SK-N-MC (cell line): ENCODE results near the gene HIC1.

ENCODE experiments used
- DNase-seq: peaks from one replicate; pipeline ENCODE4 v3.0.0-alpha.2; 2011; ENCODE audit warnings: low read depth, low spot score
- H3K27ac ChIP-seq: fragments of 200-600 bp; sonication (generic); 2 replicates; pipeline ENCODE4 v1.5.1; 2016; ENCODE audit warnings: mixed run types
- H3K36me3 ChIP-seq: fragments of 200-600 bp; sonication (generic); 2 replicates; pipeline ENCODE4 v1.6.1; 2017; ENCODE audit warnings: antibody characterized with exemption, low read length, mixed read lengths; ENCODE audit not compliant: insufficient read depth
- H3K4me3 ChIP-seq: fragments of 200-600 bp; sonication (generic); 2 replicates; pipeline ENCODE4 v1.5.1; 2016
- H3K9ac ChIP-seq: fragments of 200-600 bp; sonication (generic); 2 replicates; pipeline ENCODE4 v1.8.0; 2017; ENCODE audit warnings: mixed run types, mixed read lengths; ENCODE audit not compliant: insufficient read length
- H3K9me3 ChIP-seq: fragments of 200-600 bp; sonication (generic); 2 replicates; pipeline ENCODE4 v1.6.1; 2017; ENCODE audit warnings: low read depth, mild to moderate bottlenecking, antibody characterized with exemption, low read length, moderate library complexity, mixed read lengths
- EZH2 ChIP-seq: fragments of 200-600 bp; sonication (generic); IDR thresholded peaks from one replicate; pipeline ENCODE4 v1.6.1; 2017; ENCODE audit warnings: antibody characterized with exemption
- FOXP2 ChIP-seq: optimal IDR thresholded peaks from 2 replicates; pipeline ENCODE3; 2011; ENCODE audit warnings: mild to moderate bottlenecking, moderate library complexity; ENCODE audit not compliant: insufficient read depth; ENCODE audit errors: extremely low read length, control extremely low read depth
- POLR2AphosphoS5 ChIP-seq: IDR thresholded peaks from 2 replicates; pipeline ENCODE4 v1.6.1; 2012; ENCODE audit warnings: mild to moderate bottlenecking, low read depth, low read length, borderline replicate concordance

HIC1 gene

DNA sequence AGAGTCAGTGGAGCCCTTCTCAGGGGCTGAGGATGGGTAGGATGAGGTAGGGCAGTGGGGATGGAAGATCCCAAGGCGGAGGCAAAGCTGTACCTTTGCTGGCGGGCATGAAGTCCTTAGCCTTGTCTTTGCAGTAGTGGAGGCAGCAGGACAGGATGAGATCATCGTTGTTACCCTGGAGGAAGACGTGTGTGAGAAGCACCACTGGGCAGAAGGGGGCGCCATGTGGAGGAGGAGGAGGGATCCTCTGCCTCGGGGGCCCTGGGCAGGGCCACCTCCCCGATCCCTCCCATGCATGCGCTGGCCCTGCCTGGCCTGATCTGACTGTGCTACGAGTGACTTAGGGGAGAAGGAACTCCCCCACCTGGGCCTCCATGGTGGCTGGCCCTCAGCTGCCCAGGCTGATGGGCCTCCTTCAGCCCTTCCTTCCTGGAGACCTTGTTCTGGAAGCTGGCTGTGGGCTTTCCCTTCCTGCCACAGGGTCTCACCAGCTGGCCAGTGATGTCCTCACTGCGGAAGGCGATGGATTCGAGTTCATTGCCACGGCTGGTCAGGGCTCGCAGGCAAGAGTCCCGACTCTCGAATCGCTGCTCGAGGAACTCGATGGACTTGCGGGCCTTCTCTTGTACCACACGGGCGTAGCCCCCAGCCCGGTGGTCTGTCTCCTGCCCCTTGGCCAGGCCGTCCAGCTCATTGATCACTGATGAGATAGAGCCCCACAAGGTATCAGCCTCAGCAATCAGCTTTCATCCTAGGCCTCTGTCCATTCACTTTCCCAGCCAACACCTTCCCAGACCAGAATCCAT lies 10.3 kb downstream of the HIC1 start:
- no peaks in the 10 kb centered on the region for H3K9me3 ChIP-seq
- no peak overlapping the region for H3K9ac ChIP-seq
- H3K4me3 ChIP-seq, result no peak overlapping the region
- no peaks in the 10 kb centered on the region; the same call in 1 of the 2 replicates for H3K36me3 ChIP-seq
- TF ChIP-seq EZH2 (no peak), FOXP2 (no peak), POLR2AphosphoS5 (no peak)
- no peak for DNase-seq
- H3K27ac ChIP-seq, result no peak overlapping the region

DNA sequence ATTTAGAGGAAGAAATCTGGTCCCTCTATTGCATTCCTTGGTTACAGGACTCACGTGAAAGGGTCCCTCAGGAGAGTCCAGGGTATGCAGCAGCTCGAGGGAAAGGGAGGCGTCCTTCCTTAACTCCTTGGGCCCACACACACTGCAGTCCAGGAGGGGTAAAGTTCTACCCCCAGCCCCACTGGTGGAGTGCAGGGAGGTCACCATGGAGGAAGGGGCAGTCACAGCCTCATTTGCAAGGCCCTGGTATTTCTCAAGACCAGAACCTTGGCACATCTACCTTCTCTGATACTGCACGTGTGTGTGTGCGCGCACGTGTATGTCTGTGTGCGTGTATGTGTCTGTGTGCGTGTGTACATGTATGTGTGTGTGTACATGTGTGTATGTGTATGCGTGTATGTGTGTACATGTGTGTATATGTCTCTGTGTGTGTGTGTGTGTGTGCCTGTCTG lies 11.1 kb downstream of the HIC1 start:
- no peak for TF ChIP-seq POLR2AphosphoS5
- TF ChIP-seq FOXP2, result no peak
- TF ChIP-seq EZH2, result no peak
- DNase-seq, result no peak
- Histone ChIP-seq H3K36me3 (no peaks in the 10 kb centered on the region; the same call in 1 of the 2 replicates), H3K9me3 (no peaks in the 10 kb centered on the region), H3K27ac (no peak overlapping the region), H3K4me3 (no peak overlapping the region), H3K9ac (no peak overlapping the region)

DNA sequence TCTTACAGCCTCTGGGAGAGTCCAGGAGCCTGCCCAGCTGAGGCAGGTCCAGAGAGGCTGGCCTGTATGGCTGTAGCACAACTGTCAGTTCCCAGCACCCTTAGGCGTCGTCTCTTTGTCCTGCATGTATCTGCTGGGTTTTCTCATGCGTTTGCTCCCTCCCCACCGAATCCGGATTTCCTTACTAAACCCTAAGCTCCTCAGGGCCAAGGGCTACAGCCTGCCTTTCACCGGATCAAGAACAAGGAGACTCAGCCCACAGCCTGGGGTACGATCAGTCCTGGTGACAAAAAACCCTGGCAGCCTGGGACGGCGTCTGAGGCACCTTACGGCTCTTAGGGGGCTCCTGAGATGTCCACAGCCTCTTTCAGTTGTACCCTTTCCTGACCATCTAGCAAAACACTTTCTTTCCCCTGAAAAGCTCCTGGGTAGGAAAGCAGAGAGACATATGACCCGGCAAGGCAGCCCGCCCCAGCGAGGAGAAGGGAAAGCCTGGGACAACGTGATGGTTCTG lies 12.2 kb downstream of the HIC1 start:
- Histone ChIP-seq H3K27ac (no peak overlapping the region), H3K9me3 (no peaks in the 10 kb centered on the region), H3K9ac (no peak overlapping the region), H3K36me3 (no peaks in the 10 kb centered on the region; the same call in 1 of the 2 replicates), H3K4me3 (no peak overlapping the region)
- no peak for TF ChIP-seq FOXP2
- no peak for TF ChIP-seq EZH2
- TF ChIP-seq POLR2AphosphoS5, result no peak
- DNase-seq, result no peak

DNA sequence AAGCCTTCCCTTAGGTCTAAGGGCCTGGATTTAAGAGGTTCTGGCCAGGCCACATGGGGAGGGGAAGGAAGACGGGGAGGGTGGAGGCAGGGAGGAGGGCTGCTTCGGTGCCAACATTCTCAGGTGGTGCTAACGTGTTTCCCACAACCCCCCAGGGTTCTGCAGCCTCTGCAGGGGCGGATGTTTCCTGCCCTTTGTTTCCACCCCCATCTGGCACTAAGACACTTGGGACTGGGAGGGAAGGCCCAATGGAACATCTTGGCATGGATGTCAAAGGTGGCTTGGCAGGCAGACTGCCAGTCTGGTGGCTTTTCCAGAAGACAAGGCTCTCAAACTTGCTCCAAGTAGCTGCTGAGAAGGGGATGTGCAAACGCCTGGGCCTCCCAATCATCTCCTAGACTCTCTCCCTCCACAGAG lies 12.7 kb downstream of the HIC1 start:
- no peak overlapping the region for H3K27ac ChIP-seq
- H3K4me3 ChIP-seq, result no peak overlapping the region
- no peaks in the 10 kb centered on the region; the same call in 1 of the 2 replicates for H3K36me3 ChIP-seq
- no peak overlapping the region for H3K9ac ChIP-seq
- no peaks in the 10 kb centered on the region for H3K9me3 ChIP-seq
- no peak for TF ChIP-seq EZH2
- TF ChIP-seq FOXP2, result no peak
- no peak for TF ChIP-seq POLR2AphosphoS5
- DNase-seq, result no peak

DNA sequence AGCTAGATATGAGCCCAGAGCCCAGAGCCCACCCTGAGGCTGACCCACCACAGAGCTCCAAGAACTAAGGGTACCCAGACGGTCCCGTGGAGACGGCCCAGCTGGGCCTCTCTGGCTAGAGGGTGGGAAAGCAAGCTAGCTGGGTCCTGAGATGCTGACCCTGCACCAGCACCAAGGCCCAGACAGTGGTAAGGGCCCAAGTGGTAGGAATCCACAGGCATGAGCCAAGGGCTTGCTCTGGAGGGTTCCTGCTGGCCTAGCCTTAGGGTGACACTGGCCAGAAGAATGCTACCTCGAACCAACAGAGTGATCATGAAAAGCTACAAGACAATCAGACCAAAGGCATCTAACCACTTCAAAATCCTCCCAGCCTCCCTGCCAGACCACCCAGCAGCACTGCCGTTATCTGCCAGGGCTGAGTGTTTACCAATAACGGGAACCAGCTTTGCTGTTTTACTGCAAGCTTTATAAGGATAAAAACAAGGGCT lies 13.2 kb downstream of the HIC1 start:
- no peak overlapping the region for H3K9ac ChIP-seq
- H3K27ac ChIP-seq, result 0 out of 2 replicates have a peak overlapping the region, but pooled peaks have one; percentile 21
- no peak overlapping the region for H3K4me3 ChIP-seq
- no peaks in the 10 kb centered on the region for H3K9me3 ChIP-seq
- H3K36me3 ChIP-seq, result no peaks in the 10 kb centered on the region; the same call in 1 of the 2 replicates
- TF ChIP-seq POLR2AphosphoS5, result no peak
- TF ChIP-seq FOXP2, result no peak
- no peak for TF ChIP-seq EZH2
- DNase-seq, result no peak

DNA sequence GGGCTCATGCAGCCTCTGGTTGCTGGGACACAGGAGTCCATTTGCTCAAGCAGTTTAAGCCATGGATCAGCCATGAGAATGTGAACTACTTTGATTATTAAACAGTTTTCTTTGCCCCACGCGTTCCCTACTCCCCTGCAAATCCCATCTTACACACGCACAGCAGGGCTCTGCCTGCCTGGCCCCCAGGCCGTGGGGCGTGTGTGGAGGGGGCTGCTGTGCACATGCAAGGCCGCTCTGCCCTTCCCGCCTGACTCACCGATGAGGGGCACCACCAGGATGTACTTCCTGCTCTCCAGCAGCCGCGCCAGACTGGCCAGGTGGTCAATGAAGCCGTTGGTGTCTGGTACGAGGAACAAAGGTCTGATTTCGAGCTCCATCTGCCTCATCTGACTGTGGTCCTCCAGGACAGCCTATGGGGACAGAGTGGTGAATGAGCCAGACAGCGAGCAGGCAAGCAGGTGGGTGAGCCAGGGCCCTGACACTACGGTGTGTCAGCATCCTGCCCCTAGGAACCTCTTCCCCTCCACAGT lies 13.7 kb downstream of the HIC1 start:
- no peak overlapping the region for H3K9ac ChIP-seq
- H3K27ac ChIP-seq, result 0 out of 2 replicates have a peak overlapping the region, but pooled peaks have one; percentile 21

DNA sequence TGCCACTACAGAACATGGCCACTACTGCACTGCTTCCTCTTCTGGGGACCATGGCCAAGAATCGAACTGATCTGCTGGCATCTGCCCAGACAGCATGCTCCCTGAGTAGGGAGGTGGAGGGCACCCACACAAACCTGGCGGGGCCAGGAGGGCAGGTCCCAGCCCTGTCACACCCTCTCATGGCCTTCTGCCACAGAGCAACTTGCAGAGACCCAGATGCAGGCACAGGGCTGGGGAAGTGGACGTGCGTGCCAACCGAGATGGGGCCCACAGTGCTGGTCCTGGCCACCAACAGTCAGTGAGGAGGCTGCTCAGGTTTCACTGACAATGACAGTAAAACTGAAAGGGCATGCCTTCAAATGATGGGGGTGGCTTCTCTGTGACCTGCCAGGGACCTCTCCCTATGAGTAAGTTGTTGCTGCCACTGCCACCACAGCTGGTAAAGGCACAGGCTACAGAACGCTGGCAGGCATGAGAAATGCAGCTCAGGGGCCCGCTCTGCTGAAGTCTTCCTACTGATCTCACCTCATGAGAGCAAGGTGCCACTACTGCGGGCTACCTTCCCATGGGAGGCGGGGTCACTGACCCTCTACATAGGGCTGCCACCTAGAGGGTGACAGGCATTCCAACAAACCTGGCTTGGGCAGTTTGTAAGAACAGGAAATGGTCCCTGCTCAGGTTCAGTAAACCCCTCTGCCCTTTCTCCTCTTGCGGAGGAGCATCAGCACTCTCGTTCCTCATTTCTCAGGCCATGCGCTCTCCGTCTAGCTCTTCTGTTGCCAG lies 15.5 kb downstream of the HIC1 start:
- TF ChIP-seq EZH2 (no peak), FOXP2 (no peak), POLR2AphosphoS5 (no peak)
- Histone ChIP-seq H3K4me3 (no peak overlapping the region), H3K36me3 (no peaks in the 10 kb centered on the region), H3K27ac (no peak overlapping the region), H3K9ac (no peak overlapping the region), H3K9me3 (no peaks in the 10 kb centered on the region)
- no peak for DNase-seq

More for the DNA sequence above, 13.7 kb downstream of the HIC1 start:
- Histone ChIP-seq H3K9me3 (no peaks in the 10 kb centered on the region), H3K4me3 (no peak overlapping the region), H3K36me3 (no peaks in the 10 kb centered on the region; the same call in 1 of the 2 replicates)
- DNase-seq, result no peak
- no peak for TF ChIP-seq FOXP2

DNA sequence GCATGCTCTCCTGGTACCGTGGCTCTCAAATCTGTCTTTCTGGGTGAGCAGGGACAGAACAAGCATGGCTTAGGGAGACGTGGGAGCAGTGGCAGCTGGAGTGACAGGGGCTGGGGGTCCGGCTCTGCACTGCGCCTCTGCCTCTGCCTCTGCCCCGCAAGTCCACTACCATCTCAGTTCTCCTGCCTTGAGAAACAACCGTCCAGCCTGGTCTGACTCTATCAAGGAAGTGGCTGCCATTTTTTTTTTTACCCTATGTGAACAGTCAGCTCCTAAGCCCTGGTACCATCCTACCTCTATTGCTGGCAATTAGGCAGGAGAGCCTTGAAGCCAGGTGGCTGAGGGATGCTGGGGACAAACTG lies 16.1 kb downstream of the HIC1 start:
- no peaks in the 10 kb centered on the region for H3K36me3 ChIP-seq
- H3K27ac ChIP-seq, result no peak overlapping the region
- H3K9ac ChIP-seq, result no peak overlapping the region

More for the DNA sequence above, 16.1 kb downstream of the HIC1 start:
- TF ChIP-seq POLR2AphosphoS5, result no peak
- TF ChIP-seq FOXP2, result no peak
- no peak for TF ChIP-seq EZH2
- no peaks in the 10 kb centered on the region for H3K9me3 ChIP-seq
- no peak for DNase-seq
- no peak overlapping the region for H3K4me3 ChIP-seq
